Heart left ventricle (tissue), 13 donors: Measurements from ENCODE around the gene RMND1.

ENCODE experiments used
- CTCF ChIP-seq, 12 donors: fragments of 200-600 bp; sonication (generic) in 4 of 12; IDR thresholded peaks; one replicate each; pipeline versions ENCODE4 v1.5.0 to v1.8.0; 2018 to 2022; ENCODE audit warnings: antibody characterized with exemption in 12 of 12, mild to moderate bottlenecking in 5 of 12
- POLR2A ChIP-seq, 2 donors: fragments of 450-650 bp; IDR thresholded peaks; one replicate each; pipeline ENCODE4 v1.6.1; 2017; ENCODE audit warnings: antibody characterized with exemption in 2 of 2, mild to moderate bottlenecking in 2 of 2, moderate library complexity in 2 of 2
- donor health status: ischemic (EF 13 %, LVEDD 7.1; RV severe dilation, severe dysfunction).
- donor health status: DM: no; HTN: yes; CAD: no.
- donor health status: DM: no; HTN: no; CAD: no.
- donor health status: ischemic (EF 25% LVEDD 6.9; RV normal size, moderate dysfunction).
- donor health status: ischemic (EF 25% LVEDD 5.7; RV mildly dilated, moderate dysfunction).
- donor health status: ischemic (EF 35%, LVEDD 5.7; RV mildly dilated, moderate dysfunction).
- donor health status: nonischemic (EF 11% LVEDD 7.7; RV severe dilation, severe dysfunction).
- donor health status: DM: yes; HTN: yes; CAD: no.
- donor health status: PGD.
- donor health status: ischemic (EF 29% LVEDD 5.4; RV normal size, mild dysfunction).
- donor health status: nonischemic (EF 23%, LVEDD 6.1; RV moderate dilation, normal function).

DNA sequence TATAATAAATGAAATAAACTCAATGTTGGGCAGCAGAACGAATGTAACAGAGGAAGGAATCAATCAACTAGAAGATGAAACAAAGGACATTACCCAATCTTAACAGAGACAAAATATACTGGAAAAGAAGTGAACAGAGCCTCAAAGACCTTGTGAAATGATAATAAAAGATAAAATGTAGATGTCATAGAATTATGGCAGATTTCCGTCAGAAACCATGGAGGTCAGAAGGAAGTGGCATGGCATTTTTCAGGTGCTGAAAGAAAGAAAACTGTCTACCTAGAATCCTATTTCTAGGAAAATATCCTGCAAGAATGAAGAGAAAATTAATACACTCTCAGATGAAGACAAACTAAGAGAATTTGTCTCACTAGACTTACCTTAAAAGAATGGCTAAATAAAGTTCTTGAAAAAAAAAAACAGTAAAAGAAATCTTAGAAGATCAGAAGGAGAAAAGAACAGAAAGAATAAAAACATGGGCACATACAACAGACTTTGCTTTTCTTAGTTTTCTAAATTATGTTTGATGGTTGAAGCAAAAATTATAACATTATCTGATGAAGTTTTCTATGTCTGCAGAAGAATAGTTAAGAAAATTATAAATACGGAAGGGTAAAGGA, 37.2 kb downstream of the RMND1 start:
- TF ChIP-seq CTCF (IDR thresholded peaks at IDR 0.05) (no peak), POLR2A (IDR thresholded peaks at IDR 0.05) (no peak)
